NT2/D1 (cell line): Measurements from ENCODE around the gene ABCD3.

Experiments
- YY1 ChIP-seq: IDR thresholded peaks from 2 replicates; pipeline ENCODE4 v1.6.1; 2011; ENCODE audit not compliant: insufficient read length, insufficient read depth
- ZNF274 ChIP-seq: IDR thresholded peaks from 2 replicates; pipeline ENCODE4 v1.6.1; 2011; ENCODE audit warnings: mild to moderate bottlenecking, low read depth, low read length

GRCh38 chr1:94428441-94428840 lies 10.3 kb downstream of the ABCD3 start:
- TF ChIP-seq ZNF274 (no peak), YY1 (no peak)
